Tibial artery (tissue), 4 donors: ENCODE results near the gene ACYP2.
A peak's percentile ranks its signal among the peaks of the same experiment; 100 is the strongest.

Experiments
- DNase-seq, 2 donors: peaks; one replicate each; pipeline ENCODE4 v3.0.0-alpha.2; 2019
- H3K27ac ChIP-seq, 2 donors: fragments of 200-600 bp; sonication (generic) in 1 of 2; 1 replicate in 1 of 2; 2 replicates in 1 of 2; pipeline ENCODE4 v1.5.1; 2018 to 2019; ENCODE audit warnings: mild to moderate bottlenecking in 1 of 2
- H3K27me3 ChIP-seq, 2 donors: fragments of 200-600 bp; sonication (generic) in 1 of 2; one replicate each; pipeline versions ENCODE4 v1.5.1 to v1.6.0; 2016 to 2019
- H3K36me3 ChIP-seq, 3 donors: fragments of 200-600 bp; sonication (generic) in 2 of 3; one replicate each; pipeline ENCODE4 v1.5.1; 2016 to 2019; ENCODE audit warnings: mild to moderate bottlenecking in 2 of 3
- H3K4me1 ChIP-seq, 4 donors: fragments of 200-600 bp; sonication (generic) in 2 of 4; 1 replicate in 3 of 4; 2 replicates in 1 of 4; pipeline ENCODE4 v1.5.1; 2016 to 2019
- H3K4me3 ChIP-seq, 2 donors: fragments of 200-600 bp; sonication (generic) in 1 of 2; 1 replicate in 1 of 2; 2 replicates in 1 of 2; pipeline ENCODE4 v1.5.1; 2018 to 2019; ENCODE audit warnings: mild to moderate bottlenecking in 2 of 2
- H3K9me3 ChIP-seq, 3 donors: fragments of 200-600 bp; sonication (generic) in 1 of 3; one replicate each; pipeline ENCODE4 v1.5.1; 2016 to 2019
- intact Hi-C: fragments of 100-400 bp; cut with DNase I; formaldehyde crosslinking; loops from one replicate; pipeline ENCODE4 v1.15.0; 2023; ENCODE audit warnings: low total_unique reads
- TF ChIP-seq, protein P1 (sequence below), 2 experiments: fragments of 200-600 bp in 1 of 2; fragments of 450-650 bp in 1 of 2; IDR thresholded peaks; one replicate each; pipeline ENCODE4 v1.5.1; 2017 to 2019; ENCODE audit warnings: antibody characterized with exemption in 2 of 2, mild to moderate bottlenecking in 1 of 2, moderate library complexity in 1 of 2

ACYP2 gene

DNA sequence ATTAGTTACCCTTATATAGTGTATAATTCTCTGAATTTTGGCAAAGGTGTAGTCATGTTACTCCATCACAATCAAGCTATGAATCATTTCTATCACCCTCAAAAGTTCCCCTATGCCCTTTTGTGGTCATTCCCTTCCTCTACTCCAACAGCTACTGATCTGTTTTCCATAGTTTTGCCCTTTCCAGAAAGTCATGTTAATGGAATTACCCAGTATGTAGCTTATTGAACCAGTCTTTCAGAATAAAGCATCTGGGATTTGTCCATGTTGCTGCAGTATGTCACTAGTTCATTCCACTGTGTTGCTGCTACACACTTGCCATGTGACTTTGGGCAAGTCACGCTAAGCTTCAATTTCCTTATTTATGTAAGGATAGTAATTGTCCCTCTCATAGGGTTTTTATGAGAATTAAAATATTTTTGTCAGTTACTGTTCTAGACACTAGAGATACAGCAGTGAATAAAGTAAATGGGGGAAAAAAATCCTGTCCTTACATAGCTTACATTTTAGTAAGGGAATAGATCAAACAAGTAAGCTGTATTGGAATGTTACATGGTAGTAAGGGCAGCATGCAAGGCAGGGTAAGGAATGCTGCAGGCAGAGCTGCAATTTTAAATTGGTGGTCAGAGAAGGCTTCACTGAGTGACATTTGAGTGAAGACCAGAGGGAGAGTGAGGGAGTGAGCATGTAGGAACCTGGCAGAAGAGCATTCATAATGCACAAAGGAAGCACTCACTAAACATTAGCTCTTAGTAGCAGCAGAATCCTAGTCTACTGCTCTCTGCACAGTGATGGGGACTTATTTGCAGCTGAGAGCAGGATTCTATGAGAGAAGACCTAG is 220.9 kb downstream of the ACYP2 start:
- no peak for DNase-seq
- Histone ChIP-seq H3K9me3 (no peaks in the 10 kb centered on the region), H3K27ac (peak overlapping the region in 1 of 2 donors; percentile 7), H3K4me3 (no peak overlapping the region), H3K4me1 (peaks cover 0 to 12% (median 5%) of the 10 kb centered on the region in 4 donors), H3K36me3 (no peaks in the 10 kb centered on the region), H3K27me3 (no peaks in the 10 kb centered on the region)
- TF ChIP-seq, protein P1, sequence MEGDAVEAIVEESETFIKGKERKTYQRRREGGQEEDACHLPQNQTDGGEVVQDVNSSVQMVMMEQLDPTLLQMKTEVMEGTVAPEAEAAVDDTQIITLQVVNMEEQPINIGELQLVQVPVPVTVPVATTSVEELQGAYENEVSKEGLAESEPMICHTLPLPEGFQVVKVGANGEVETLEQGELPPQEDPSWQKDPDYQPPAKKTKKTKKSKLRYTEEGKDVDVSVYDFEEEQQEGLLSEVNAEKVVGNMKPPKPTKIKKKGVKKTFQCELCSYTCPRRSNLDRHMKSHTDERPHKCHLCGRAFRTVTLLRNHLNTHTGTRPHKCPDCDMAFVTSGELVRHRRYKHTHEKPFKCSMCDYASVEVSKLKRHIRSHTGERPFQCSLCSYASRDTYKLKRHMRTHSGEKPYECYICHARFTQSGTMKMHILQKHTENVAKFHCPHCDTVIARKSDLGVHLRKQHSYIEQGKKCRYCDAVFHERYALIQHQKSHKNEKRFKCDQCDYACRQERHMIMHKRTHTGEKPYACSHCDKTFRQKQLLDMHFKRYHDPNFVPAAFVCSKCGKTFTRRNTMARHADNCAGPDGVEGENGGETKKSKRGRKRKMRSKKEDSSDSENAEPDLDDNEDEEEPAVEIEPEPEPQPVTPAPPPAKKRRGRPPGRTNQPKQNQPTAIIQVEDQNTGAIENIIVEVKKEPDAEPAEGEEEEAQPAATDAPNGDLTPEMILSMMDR (IDR thresholded peaks at IDR 0.05), result no peak
- intact Hi-C loops, result no loop called here

DNA sequence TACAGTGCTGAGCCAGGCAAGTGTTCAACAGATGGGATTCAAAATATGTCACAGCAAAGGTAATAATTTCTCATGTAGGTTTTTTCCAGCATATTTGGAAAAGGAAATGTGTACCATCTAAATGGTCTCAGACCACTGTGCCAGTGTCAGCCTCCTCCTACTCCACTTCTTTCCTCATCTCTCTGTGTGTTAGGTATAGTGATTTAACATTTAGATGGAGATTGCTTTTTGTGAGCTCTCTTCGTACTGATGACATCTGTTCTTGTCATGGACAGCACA is 221.5 kb downstream of the ACYP2 start:
- Histone ChIP-seq H3K4me1 (peaks cover 0 to 11% (median 3%) of the 10 kb centered on the region in 4 donors), H3K27ac (peak overlapping the region in 1 of 2 donors; percentile 7), H3K9me3 (no peaks in the 10 kb centered on the region), H3K4me3 (no peak overlapping the region), H3K27me3 (no peaks in the 10 kb centered on the region), H3K36me3 (no peaks in the 10 kb centered on the region)
- DNase-seq, result no peak
- intact Hi-C loops, result no loop called here
- TF ChIP-seq, protein P1 (IDR thresholded peaks at IDR 0.05), result no peak

DNA sequence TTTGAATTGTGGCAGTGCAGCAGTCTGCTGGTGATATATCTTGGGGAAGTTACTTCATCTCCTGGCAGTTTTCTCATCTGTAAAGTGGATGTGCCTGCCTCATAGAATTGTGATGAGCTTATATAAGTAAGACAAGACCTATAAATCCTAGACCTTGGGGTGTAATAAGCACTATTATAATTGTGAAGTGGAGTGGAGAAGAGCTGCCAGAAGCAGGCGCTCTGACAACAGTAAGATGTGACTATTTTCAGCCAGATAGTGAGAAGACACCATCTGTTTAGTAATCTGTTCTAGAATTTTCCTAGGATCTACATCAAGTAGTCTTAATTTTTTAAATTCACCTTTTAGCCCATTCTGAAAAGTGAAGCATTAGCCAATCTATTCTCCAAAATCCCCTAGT is 226.2 kb downstream of the ACYP2 start:
- Histone ChIP-seq H3K4me1 (peaks cover 0 to 2% (median under 1%) of the 10 kb centered on the region in 4 donors), H3K4me3 (no peak overlapping the region), H3K27me3 (no peaks in the 10 kb centered on the region), H3K27ac (no peak overlapping the region), H3K36me3 (no peaks in the 10 kb centered on the region), H3K9me3 (no peaks in the 10 kb centered on the region)
- intact Hi-C loops, result no loop called here
- no peak for DNase-seq
- TF ChIP-seq, protein P1 (IDR thresholded peaks at IDR 0.05), result no peak

DNA sequence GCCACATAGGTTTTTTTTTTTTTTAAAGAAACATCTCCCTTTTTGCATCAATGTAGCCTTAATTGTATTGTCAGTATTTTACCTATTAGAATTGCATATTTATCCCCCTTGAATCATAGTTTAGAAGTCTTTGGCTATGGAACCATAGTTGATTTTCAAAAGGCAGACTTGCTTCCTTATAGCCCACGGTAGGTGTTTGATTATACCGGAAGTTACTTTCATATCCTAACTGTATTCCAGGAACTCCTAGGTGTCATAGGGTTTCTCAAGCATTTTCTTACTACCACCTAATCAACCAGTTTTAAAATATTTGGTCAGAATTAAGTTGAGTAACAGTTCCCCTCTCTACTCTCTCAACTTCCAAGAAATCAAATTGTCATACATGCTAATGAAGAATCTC is 227.2 kb downstream of the ACYP2 start:
- Histone ChIP-seq H3K27ac (no peak overlapping the region), H3K9me3 (no peaks in the 10 kb centered on the region), H3K36me3 (no peaks in the 10 kb centered on the region), H3K4me3 (no peak overlapping the region), H3K27me3 (no peaks in the 10 kb centered on the region), H3K4me1 (no peaks in the 10 kb centered on the region)
- TF ChIP-seq, protein P1 (IDR thresholded peaks at IDR 0.05), result no peak
- intact Hi-C loops, result no loop called here
- no peak for DNase-seq

DNA sequence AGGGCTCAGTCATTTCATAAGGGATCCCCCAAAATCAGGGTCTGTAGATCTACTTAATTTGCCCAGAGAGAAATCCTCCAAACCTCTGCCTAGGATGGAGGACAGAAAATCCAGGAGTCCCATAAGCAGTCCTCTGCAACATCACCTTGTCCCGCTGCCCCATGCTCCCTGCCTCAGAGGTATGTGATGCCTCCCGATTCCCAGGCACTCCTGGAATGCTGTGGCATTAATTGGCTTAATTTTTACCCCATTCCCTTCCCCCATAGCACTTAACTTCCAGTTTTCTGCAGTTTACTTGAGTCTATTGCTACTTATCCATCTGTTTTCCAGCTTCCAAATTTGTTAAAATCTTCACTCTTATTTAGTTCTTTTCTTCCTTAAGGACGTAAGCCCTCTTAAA is 232.2 kb downstream of the ACYP2 start:
- H3K4me3 ChIP-seq, result no peak overlapping the region
- no peaks in the 10 kb centered on the region for H3K4me1 ChIP-seq
- intact Hi-C loops, result no loop called here
- TF ChIP-seq, protein P1 (IDR thresholded peaks at IDR 0.05), result no peak
- no peaks in the 10 kb centered on the region for H3K9me3 ChIP-seq
- no peak overlapping the region for H3K27ac ChIP-seq
- no peak for DNase-seq
- H3K36me3 ChIP-seq, result no peaks in the 10 kb centered on the region
- H3K27me3 ChIP-seq, result no peaks in the 10 kb centered on the region
